Mucosa of rectum (tissue), 2 donors: ENCODE results near the gene BCORL1.

Source experiments
- H3K27ac ChIP-seq, 2 donors: one replicate each; pipeline ENCODE4 v1.7.0; 2013; ENCODE audit warnings: inconsistent platforms in 2 of 2, low read depth in 2 of 2, low read length in 2 of 2
- H3K27me3 ChIP-seq, 2 donors: one replicate each; pipeline ENCODE4 v1.7.0; 2013; ENCODE audit warnings: low read length in 2 of 2; ENCODE audit not compliant: control insufficient read depth in 2 of 2, insufficient read depth in 2 of 2
- H3K36me3 ChIP-seq, 2 donors: one replicate each; pipeline ENCODE4 v1.7.0; 2013; ENCODE audit warnings: low read length in 2 of 2; ENCODE audit not compliant: control insufficient read depth in 2 of 2, insufficient read depth in 2 of 2
- H3K4me1 ChIP-seq, 2 donors: one replicate each; pipeline ENCODE4 v1.7.0; 2013; ENCODE audit warnings: low read length in 2 of 2, mild to moderate bottlenecking in 1 of 2; ENCODE audit not compliant: control insufficient read depth in 2 of 2, insufficient read depth in 2 of 2
- H3K4me3 ChIP-seq, 2 donors: one replicate each; pipeline ENCODE4 v1.7.0; 2013; ENCODE audit warnings: low read length in 2 of 2
- H3K9ac ChIP-seq, 2 donors: one replicate each; pipeline ENCODE4 v1.7.0; 2013; ENCODE audit warnings: low read length in 2 of 2, low read depth in 1 of 2, mild to moderate bottlenecking in 1 of 2
- H3K9me3 ChIP-seq, 2 donors: one replicate each; pipeline ENCODE4 v1.7.0; 2013; ENCODE audit warnings: low read length in 2 of 2; ENCODE audit not compliant: control insufficient read depth in 2 of 2
- donor health status: healthy.
- donor health status: Normal muscosa, but diverticular disease.

The BCORL1 gene

DNA sequence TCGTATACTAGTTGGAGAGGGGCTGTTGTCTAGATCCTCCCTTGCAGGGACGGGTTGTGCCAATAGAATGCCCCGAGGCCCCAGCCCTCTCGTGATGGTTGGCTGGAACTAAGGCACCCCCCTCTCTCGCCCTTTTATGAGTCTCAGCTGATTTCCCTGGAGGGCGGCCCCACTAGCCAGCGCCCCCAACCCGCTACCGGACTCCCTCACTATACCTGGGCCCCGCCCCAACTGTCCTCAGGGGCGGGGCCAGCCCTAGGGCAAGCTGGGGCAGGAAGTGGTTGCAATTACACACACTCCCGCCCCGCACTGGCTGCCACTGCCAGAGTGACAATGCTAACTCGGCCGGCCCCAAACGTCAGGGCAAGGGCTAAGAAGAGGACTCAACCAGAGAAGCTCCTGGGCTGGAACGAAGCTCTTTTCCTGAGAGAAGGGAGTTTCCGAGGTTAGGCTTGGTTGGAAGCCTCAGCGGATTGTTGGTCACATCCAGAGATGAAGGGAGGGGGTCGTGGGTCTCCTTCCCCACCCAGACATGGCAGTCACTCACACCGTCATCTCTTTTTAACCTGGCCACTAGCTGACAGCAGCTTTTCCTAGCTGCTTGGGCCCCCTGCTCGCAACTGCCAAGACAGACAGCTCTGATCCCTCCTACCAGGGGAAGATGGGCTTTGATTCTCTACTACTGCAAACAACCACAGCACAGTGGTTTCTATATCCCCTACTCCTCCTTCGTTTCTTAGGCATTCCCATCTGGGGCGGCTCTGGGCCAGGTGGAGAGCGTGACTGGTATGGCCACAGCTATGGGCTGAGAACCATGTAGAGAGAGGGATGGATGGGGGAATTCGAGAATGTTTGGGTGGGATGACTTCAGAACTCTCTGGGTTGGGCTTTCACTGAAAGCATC, 21.0 kb upstream of the BCORL1 start:
- H3K36me3 ChIP-seq = no peaks in the 10 kb centered on the region
- peak overlapping the region; percentile 18 to 52 for H3K27ac ChIP-seq
- no peaks in the 10 kb centered on the region for H3K9me3 ChIP-seq
- peak overlapping the region; percentile 38 to 59 for H3K4me3 ChIP-seq
- H3K27me3 ChIP-seq = no peaks in the 10 kb centered on the region
- peaks cover 0 to 8% of the 10 kb centered on the region in 2 donors for H3K4me1 ChIP-seq
- H3K9ac ChIP-seq = peak overlapping the region; percentile 34 to 60

DNA sequence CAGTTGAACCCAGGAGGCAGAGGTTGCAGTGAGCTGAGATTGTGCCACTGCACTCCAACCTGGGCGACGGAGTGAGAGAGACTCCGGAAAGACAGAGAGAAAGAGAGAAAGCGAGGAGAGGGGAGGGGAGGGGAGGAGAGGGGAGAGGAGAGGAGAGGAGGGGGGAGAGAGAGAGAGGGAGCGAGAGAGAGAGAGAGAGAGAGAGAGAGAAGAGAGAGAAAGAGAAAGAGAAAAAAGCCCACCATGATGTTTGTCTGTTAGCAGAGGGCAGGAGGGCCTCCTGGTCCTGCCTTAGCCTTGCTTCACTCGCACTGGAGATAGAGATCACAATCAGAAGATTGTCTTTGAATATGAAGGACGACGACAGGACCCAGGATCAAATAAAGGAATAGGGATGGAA, 18.7 kb upstream of the BCORL1 start:
- no peaks in the 10 kb centered on the region for H3K27me3 ChIP-seq

GRCh38 chrX:129965166-129965565, 17.3 kb upstream of the BCORL1 start:
- no peaks in the 10 kb centered on the region for H3K36me3 ChIP-seq
- H3K4me3 ChIP-seq = no peak overlapping the region
- H3K27me3 ChIP-seq = no peaks in the 10 kb centered on the region
- H3K27ac ChIP-seq = no peak overlapping the region
- H3K9ac ChIP-seq = no peak overlapping the region
- peaks cover 0 to 2% of the 10 kb centered on the region in 2 donors for H3K9me3 ChIP-seq
- H3K4me1 ChIP-seq = peaks cover 0 to 5% of the 10 kb centered on the region in 2 donors

More for the DNA sequence above, 18.7 kb upstream of the BCORL1 start:
- Histone ChIP-seq H3K36me3 (no peaks in the 10 kb centered on the region), H3K27ac (no peak overlapping the region), H3K4me3 (no peak overlapping the region), H3K9me3 (no peaks in the 10 kb centered on the region), H3K4me1 (peaks cover 0 to 5% of the 10 kb centered on the region in 2 donors), H3K9ac (no peak overlapping the region)

DNA sequence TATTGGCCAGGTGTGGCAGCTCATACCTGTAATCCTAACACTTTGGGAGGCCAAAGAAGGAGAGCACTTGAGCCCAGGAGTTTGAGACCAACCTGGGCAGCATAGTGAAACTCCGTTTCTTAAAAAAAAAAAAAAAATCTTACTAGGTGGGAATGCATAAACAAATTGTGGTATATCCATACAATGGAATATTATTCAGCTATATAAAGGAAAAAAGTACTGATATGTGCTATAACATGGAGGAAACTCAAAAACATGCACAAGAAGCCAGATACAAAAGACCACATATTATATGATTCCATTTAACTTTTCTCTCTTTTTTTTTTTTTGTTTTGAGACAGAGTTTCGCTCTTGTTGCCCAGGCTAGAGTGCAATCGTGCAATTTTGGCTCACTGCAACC, 13.5 kb upstream of the BCORL1 start:
- H3K27me3 ChIP-seq = no peaks in the 10 kb centered on the region
- no peak overlapping the region for H3K4me3 ChIP-seq
- peaks cover 0 to 2% of the 10 kb centered on the region in 2 donors for H3K9me3 ChIP-seq
- no peaks in the 10 kb centered on the region for H3K36me3 ChIP-seq
- no peak overlapping the region for H3K27ac ChIP-seq
- no peaks in the 10 kb centered on the region for H3K4me1 ChIP-seq
- no peak overlapping the region for H3K9ac ChIP-seq

DNA sequence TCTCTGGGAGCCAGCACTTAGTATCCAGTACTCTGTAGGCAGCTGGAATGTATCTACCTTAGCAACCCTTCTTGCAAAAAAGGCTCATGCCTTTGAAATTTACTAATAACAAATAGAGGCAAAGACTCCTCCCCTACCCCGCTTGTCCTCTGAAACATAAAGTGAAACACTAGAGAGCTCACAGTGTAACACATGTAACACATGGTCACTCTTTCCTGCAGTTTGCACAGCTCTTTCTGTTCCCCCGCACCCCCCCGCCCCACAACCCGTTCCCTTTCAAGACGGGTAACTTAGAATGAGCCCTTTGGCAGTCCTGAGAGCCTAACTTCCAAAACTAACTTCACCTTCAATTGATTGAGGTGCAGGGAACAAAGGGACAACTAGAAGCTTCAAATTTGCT, 6.0 kb upstream of the BCORL1 start:
- Histone ChIP-seq H3K4me3 (no peak overlapping the region), H3K27me3 (peaks cover 0 to 3% of the 10 kb centered on the region in 2 donors), H3K36me3 (no peaks in the 10 kb centered on the region), H3K27ac (no peak overlapping the region), H3K9ac (no peak overlapping the region), H3K4me1 (peaks cover 0 to 5% of the 10 kb centered on the region in 2 donors), H3K9me3 (no peaks in the 10 kb centered on the region)

DNA sequence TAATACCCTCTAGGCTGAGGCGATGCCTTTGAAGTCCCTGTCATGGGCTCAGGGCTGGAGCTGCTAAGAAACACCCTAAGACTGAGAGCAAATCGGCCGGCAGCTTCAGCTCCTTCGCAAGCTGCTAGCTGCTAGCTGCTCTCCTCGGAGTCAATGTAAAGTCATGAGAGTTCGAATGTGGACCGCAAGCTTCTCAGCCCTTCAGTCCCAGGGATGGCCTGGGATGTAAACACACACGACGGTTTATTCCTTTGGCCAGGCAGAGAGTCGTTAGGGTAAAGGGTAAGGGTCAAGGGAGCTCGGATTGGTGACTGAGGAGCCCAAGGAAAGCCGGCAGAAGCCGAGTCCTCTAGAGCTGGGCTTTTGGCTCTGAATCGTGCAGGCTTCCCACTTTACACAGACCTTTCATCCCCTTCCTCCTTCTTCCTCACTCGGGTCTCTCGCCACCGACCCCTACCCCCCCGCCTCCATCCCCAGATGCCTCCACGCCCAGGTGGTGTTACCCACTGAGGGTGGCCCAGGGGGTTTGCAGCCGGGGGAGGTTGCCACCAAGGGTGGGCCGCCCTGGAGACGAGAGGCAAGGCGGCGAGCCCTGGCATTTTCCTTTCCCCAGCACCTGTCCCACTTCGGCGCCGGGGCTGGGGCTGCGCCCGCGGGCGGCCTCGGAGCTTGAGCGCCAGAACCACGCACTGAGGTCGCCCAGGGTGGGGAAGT, 3.1 kb upstream of the BCORL1 start:
- no peak overlapping the region for H3K4me3 ChIP-seq
- peaks cover 0 to 3% of the 10 kb centered on the region in 2 donors for H3K27me3 ChIP-seq
- peaks cover 0 to 5% of the 10 kb centered on the region in 2 donors for H3K4me1 ChIP-seq
- no peak overlapping the region for H3K9ac ChIP-seq
- H3K9me3 ChIP-seq = no peaks in the 10 kb centered on the region
- no peaks in the 10 kb centered on the region for H3K36me3 ChIP-seq
- no peak overlapping the region for H3K27ac ChIP-seq

GRCh38 chrX:129980001-129980401, 2.4 kb upstream of the BCORL1 start:
- Histone ChIP-seq H3K4me1 (peaks cover 0 to 5% of the 10 kb centered on the region in 2 donors), H3K36me3 (no peaks in the 10 kb centered on the region), H3K9ac (no peak overlapping the region), H3K9me3 (no peaks in the 10 kb centered on the region), H3K27ac (no peak overlapping the region), H3K4me3 (peak overlapping the region in 1 of 2 donors; percentile 20), H3K27me3 (peaks cover 0 to 3% of the 10 kb centered on the region in 2 donors)

DNA sequence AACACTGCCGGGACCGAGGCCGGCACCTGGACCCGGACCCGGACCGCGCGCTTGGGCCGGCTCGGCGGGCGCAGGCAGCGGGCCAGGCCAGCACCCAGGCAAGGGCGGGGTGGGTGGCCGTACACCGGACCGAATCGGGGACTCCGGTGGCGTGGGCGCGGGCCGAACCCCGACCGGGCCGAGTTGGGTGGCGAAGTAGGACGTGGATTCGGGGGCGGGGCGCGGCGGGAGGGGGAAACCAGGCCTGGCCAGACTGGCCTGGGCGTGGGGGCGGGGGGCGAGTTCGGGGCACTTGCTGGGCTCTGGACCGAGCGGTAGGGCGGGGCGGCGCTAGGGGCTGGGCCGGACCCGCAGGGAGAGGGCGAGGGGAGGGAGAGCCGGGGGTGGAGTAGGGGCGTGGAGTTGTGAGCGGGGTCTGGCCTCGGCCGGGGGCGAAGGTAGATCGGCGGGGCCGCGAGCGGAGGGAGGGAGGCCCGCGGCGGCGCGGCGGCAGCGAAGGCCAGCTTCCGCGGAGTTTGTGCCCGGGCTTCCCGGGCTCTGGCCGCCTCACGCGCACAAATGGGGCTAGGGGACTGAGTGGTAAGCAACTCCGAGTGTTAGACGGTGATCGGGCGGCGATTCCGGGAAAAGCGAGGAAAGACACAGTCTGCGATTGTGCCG, 1.8 kb upstream of the BCORL1 start:
- H3K36me3 ChIP-seq = no peaks in the 10 kb centered on the region
- peak overlapping the region; percentile 39 to 73 for H3K4me3 ChIP-seq
- no peak overlapping the region for H3K27ac ChIP-seq
- peak overlapping the region; percentile 54 to 56 for H3K9ac ChIP-seq
- H3K9me3 ChIP-seq = no peaks in the 10 kb centered on the region
- peaks cover 0 to 3% of the 10 kb centered on the region in 2 donors for H3K27me3 ChIP-seq
- H3K4me1 ChIP-seq = peaks cover 0 to 5% of the 10 kb centered on the region in 2 donors

DNA sequence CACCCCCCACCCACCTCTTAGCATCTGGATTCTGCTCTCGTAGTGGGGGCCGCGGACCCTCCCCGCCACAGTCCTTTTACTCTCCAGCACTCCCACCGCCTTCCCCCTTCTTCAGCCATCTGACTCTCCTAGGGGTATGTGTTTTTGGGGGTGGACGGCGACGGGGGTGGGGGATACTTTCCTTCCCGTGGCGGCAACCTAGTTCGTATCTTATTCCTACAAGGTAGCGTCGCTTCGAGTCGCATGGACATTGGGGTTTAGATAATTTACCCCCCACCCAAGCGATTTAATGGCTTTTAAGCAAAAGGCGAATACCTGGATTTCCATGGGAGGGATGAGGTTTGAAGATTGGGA, 1.3 kb upstream of the BCORL1 start:
- peaks cover 0 to 3% of the 10 kb centered on the region in 2 donors for H3K27me3 ChIP-seq
- peak overlapping the region; percentile 54 to 56 for H3K9ac ChIP-seq
- no peaks in the 10 kb centered on the region for H3K36me3 ChIP-seq
- H3K4me1 ChIP-seq = peaks cover 0 to 5% of the 10 kb centered on the region in 2 donors
- no peak overlapping the region for H3K27ac ChIP-seq
- H3K9me3 ChIP-seq = no peaks in the 10 kb centered on the region
- peak overlapping the region in 1 of 2 donors; percentile 73 for H3K4me3 ChIP-seq
